Fibroblast of skin of abdomen (primary cell): Measurements from ENCODE around the gene MAP4K4.

ENCODE experiments used
- DNase-seq: peaks from one replicate; pipeline ENCODE4 v3.0.0-alpha.2; 2013

The MAP4K4 gene

GRCh38 chr2:101723371-101724124 is 26.0 kb downstream of the MAP4K4 start:
- DNase-seq = no peak

- DNase-seq = no peak
These were observed 26.6 kb downstream of the MAP4K4 start for GRCh38 chr2:101724125-101724474.

GRCh38 chr2:101725038-101725437 is 27.5 kb downstream of the MAP4K4 start:
- DNase-seq = no peak

- no peak for DNase-seq
These were observed 28.1 kb downstream of the MAP4K4 start for GRCh38 chr2:101725515-101726192.

GRCh38 chr2:101728865-101729264 is 31.4 kb downstream of the MAP4K4 start:
- no peak for DNase-seq

GRCh38 chr2:101729521-101730190 is 32.1 kb downstream of the MAP4K4 start:
- no peak for DNase-seq

GRCh38 chr2:101731221-101732054 is 33.9 kb downstream of the MAP4K4 start:
- no peak for DNase-seq

GRCh38 chr2:101732199-101732598 is 34.7 kb downstream of the MAP4K4 start:
- no peak for DNase-seq

GRCh38 chr2:101732773-101733256 is 35.3 kb downstream of the MAP4K4 start:
- DNase-seq = no peak

GRCh38 chr2:101733257-101733993 is 35.9 kb downstream of the MAP4K4 start:
- DNase-seq = no peak

- DNase-seq = no peak
These were observed 37.1 kb downstream of the MAP4K4 start for GRCh38 chr2:101734505-101735165.

GRCh38 chr2:101735166-101735533 is 37.6 kb downstream of the MAP4K4 start:
- no peak for DNase-seq

- no peak for DNase-seq
These were observed 38.7 kb downstream of the MAP4K4 start for GRCh38 chr2:101736233-101736632.

- DNase-seq = peak; percentile 72
These were observed 39.4 kb downstream of the MAP4K4 start for GRCh38 chr2:101736861-101737291.

- no peak for DNase-seq
These were observed 40.2 kb downstream of the MAP4K4 start for GRCh38 chr2:101737478-101738255.

- DNase-seq = no peak
These were observed 41.1 kb downstream of the MAP4K4 start for GRCh38 chr2:101738649-101739048.

GRCh38 chr2:101740555-101740964 is 43.1 kb downstream of the MAP4K4 start:
- DNase-seq = no peak

GRCh38 chr2:101741775-101742520 is 44.4 kb downstream of the MAP4K4 start:
- DNase-seq = no peak

- DNase-seq = no peak
These were observed 45.0 kb downstream of the MAP4K4 start for GRCh38 chr2:101742547-101742946.

- no peak for DNase-seq
These were observed 45.8 kb downstream of the MAP4K4 start for GRCh38 chr2:101743288-101743687.
